HepG2 (cell line): Measurements from ENCODE around the gene MARS2. TPM values are rescaled to one million over a fixed set of nuclear protein-coding genes. Genes with fewer than 3 reads are reported as not detected.
A peak's percentile ranks its signal among the peaks of the same experiment; 100 is the strongest.

Source experiments
- CBX1 ChIP-seq: IDR thresholded peaks from one replicate; pipeline ENCODE4 v1.6.1; 2016; ENCODE audit warnings: antibody characterized with exemption, low read depth
- CREM ChIP-seq, 2 experiments: sonication (generic) in 1 of 2; formaldehyde crosslinking in 1 of 2; IDR thresholded peaks; 2 replicates each; pipeline versions ENCODE4 v1.4.0 to v1.6.1; 2016 to 2020; ENCODE audit warnings: antibody characterized with exemption in 1 of 2, mild to moderate bottlenecking in 1 of 2, missing genetic modification reagents in 1 of 2
- EED ChIP-seq: sonication (generic); formaldehyde crosslinking; IDR thresholded peaks from 2 replicates; pipeline ENCODE4 v1.5.0; 2020; ENCODE audit warnings: mild to moderate bottlenecking, missing genetic modification reagents
- ELF4 ChIP-seq: sonication (generic); formaldehyde crosslinking; IDR thresholded peaks from 2 replicates; pipeline ENCODE4 v1.5.0; 2020; ENCODE audit warnings: missing genetic modification reagents, mild to moderate bottlenecking, moderate library complexity, borderline replicate concordance
- GATA4 ChIP-seq: sonication (generic); IDR thresholded peaks from 2 replicates; pipeline ENCODE4 v1.6.1; 2016; ENCODE audit warnings: antibody characterized with exemption, low read depth, borderline replicate concordance
- HIVEP1 ChIP-seq: sonication (generic); formaldehyde crosslinking; IDR thresholded peaks from 2 replicates; pipeline ENCODE4 v1.4.0; 2020; ENCODE audit warnings: mild to moderate bottlenecking, missing genetic modification reagents
- MTA1 ChIP-seq: sonication (generic); formaldehyde crosslinking; IDR thresholded peaks from 2 replicates; pipeline ENCODE4 v1.4.0; 2020; ENCODE audit warnings: missing genetic modification reagents, mild to moderate bottlenecking, borderline replicate concordance
- SMAD9 ChIP-seq: sonication (generic); formaldehyde crosslinking; IDR thresholded peaks from 2 replicates; pipeline ENCODE4 v1.5.1; 2020; ENCODE audit warnings: mild to moderate bottlenecking, missing genetic modification reagents
- SOX6 ChIP-seq, 2 experiments: fragments of 450-650 bp in 1 of 2; sonication (generic) in 1 of 2; formaldehyde crosslinking in 1 of 2; IDR thresholded peaks; 2 replicates each; pipeline versions ENCODE4 v1.4.0 to v1.6.1; 2017 to 2020; ENCODE audit warnings: antibody characterized with exemption in 1 of 2, mild to moderate bottlenecking in 1 of 2, missing genetic modification reagents in 1 of 2
- SPEN ChIP-seq: sonication (generic); formaldehyde crosslinking; IDR thresholded peaks from 2 replicates; pipeline ENCODE4 v1.5.1; 2020; ENCODE audit warnings: low read depth, mild to moderate bottlenecking, missing genetic modification reagents
- TCF12 ChIP-seq, 2 experiments: fragments of 450-650 bp in 1 of 2; sonication (generic) in 1 of 2; formaldehyde crosslinking in 1 of 2; IDR thresholded peaks; 2 replicates each; pipeline versions ENCODE4 v1.6.1 to v1.8.0; 2017 to 2022; ENCODE audit warnings: antibody characterized with exemption in 1 of 2, mild to moderate bottlenecking in 1 of 2, missing genetic modification reagents in 1 of 2, moderate library complexity in 1 of 2
- ZBTB42 ChIP-seq: sonication (generic); formaldehyde crosslinking; IDR thresholded peaks from 2 replicates; pipeline ENCODE4 v1.5.0; 2020; ENCODE audit warnings: mild to moderate bottlenecking, missing genetic modification reagents
- ZKSCAN1 ChIP-seq: fragments of 150-350 bp; IDR thresholded peaks from 2 replicates; pipeline ENCODE4 v1.6.1; 2014; ENCODE audit warnings: low read length
- ZNF207 ChIP-seq: fragments of 450-650 bp; IDR thresholded peaks from 2 replicates; pipeline ENCODE4 v1.6.1; 2016; ENCODE audit warnings: antibody characterized with exemption, borderline replicate concordance
- ZNF3 ChIP-seq: IDR thresholded peaks from 2 replicates; pipeline ENCODE4 v1.7.0; 2017; ENCODE audit warnings: inconsistent platforms
- ZNF556 ChIP-seq: sonication (generic); formaldehyde crosslinking; IDR thresholded peaks from 2 replicates; pipeline ENCODE4 v1.4.0; 2020; ENCODE audit warnings: mild to moderate bottlenecking, missing genetic modification reagents, borderline replicate concordance
- ZNF644 ChIP-seq: IDR thresholded peaks from 2 replicates; pipeline ENCODE4 v1.6.1; 2016; ENCODE audit warnings: low read depth
- ZNF780A ChIP-seq: sonication (generic); formaldehyde crosslinking; IDR thresholded peaks from 2 replicates; pipeline ENCODE4 v1.8.0; 2022; ENCODE audit warnings: mild to moderate bottlenecking, missing genetic modification reagents, moderate library complexity
- ZNF792 ChIP-seq: IDR thresholded peaks from 2 replicates; pipeline ENCODE4 v1.6.1; 2016
- polyA plus RNA-seq, 8 experiments: library from polyadenylated mRNA; depleted of rRNA in 3 of 8; stranded (reverse) in 7 of 8; unstranded in 1 of 8; fragments of >200 nt; fragmentation: Illumina TruSeq in 4 of 8; extraction: Trizol in 4 of 8; gene quantifications; 2 replicates each; pipeline versions ENCODE4 v1.2.1 to v1.2.3, GENCODE V29; 2011 to 2016; ENCODE audit warnings: low read depth in 4 of 8, missing spikeins in 1 of 8, mixed read lengths in 1 of 8; ENCODE audit not compliant: insufficient read depth in 1 of 8
- total RNA-seq, 5 experiments: library from RNA; depleted of rRNA; stranded (reverse); fragments of >200 nt; fragmentation: Illumina TruSeq; extraction: Trizol; gene quantifications; 2 replicates each; pipeline ENCODE4 v1.2.3, GENCODE V29; 2016; ENCODE audit warnings: low read depth in 1 of 5
- TF ChIP-seq, protein P1 (sequence below): sonication (generic); formaldehyde crosslinking; IDR thresholded peaks from 2 replicates; pipeline ENCODE4 v1.8.0; 2022; ENCODE audit warnings: missing genetic modification reagents, low read depth, mild to moderate bottlenecking, borderline replicate concordance
- TF ChIP-seq, protein P2 (sequence below): sonication (generic); formaldehyde crosslinking; conservative IDR thresholded peaks from 2 replicates; pipeline ENCODE4 v1.4.0; 2020; ENCODE audit warnings: mild to moderate bottlenecking, missing genetic modification reagents, moderate library complexity
- TF ChIP-seq, protein P3 (sequence below): sonication (generic); formaldehyde crosslinking; IDR thresholded peaks from 2 replicates; pipeline ENCODE4 v1.8.1; 2022; ENCODE audit warnings: low read depth, mild to moderate bottlenecking, missing genetic modification reagents

Gene MARS2
- total and polyA plus RNA-seq, 2 of the 13 experiments (the other 11 are each of a cell fraction or from before 2014, with no cell fraction given) = 6.9 to 16.2 TPM

DNA sequence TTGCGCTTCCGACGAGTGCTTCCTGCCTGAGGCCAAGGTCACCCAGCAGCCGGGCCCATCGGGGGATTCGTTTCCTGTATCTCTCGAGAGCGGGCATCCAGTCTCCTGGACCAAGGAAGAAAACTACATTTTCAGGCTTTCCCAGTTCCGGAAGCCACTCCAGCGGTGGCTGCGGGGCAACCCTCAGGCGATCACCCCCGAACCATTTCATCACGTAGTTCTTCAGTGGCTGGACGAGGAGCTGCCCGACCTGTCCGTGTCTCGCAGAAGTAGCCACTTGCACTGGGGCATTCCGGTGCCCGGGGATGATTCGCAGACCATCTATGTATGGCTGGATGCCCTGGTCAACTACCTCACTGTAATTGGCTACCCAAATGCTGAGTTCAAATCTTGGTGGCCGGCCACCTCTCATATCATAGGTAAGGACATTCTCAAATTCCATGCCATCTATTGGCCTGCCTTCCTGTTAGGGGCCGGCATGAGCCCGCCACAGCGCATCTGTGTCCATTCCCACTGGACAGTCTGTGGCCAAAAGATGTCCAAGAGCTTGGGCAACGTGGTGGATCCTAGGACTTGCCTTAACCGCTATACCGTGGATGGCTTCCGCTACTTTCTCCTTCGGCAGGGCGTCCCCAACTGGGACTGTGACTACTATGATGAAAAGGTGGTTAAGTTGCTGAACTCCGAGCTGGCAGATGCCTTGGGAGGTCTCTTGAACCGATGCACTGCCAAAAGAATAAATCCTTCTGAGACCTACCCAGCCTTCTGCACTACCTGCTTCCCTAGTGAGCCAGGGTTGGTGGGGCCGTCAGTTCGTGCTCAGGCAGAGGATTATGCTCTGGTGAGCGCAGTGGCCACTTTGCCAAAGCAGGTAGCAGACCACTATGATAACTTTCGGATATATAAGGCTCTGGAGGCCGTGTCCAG lies 1.0 kb downstream of the MARS2 start (continued):
- TF ChIP-seq, protein P1, sequence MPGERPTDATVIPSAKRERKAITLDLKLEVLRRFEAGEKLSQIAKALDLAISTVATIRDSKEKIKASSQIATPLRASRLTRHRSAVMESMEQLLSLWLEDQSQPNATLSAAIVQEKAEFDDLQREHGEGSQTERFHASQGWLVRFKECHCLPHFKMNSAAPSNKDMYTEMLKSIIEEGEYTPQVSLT (CRISPR knock-in tag) = no peak
- TF ChIP-seq EED (0 out of 2 replicates have a peak, but pooled peaks have one; percentile 4), ZBTB42 (CRISPR knock-in tag) (no peak), SPEN (CRISPR knock-in tag) (no peak), ELF4 (CRISPR knock-in tag) (no peak), HIVEP1 (CRISPR knock-in tag) (no peak), SOX6 (IDR thresholded peaks at IDR 0.05) (no peak), SOX6 (CRISPR knock-in tag; IDR thresholded peaks at IDR 0.05) (no peak), TCF12 (IDR thresholded peaks at IDR 0.05) (no peak), TCF12 (CRISPR knock-in tag; IDR thresholded peaks at IDR 0.05) (no peak), ZNF792 (CRISPR knock-in tag) (no peak), ZNF644 (CRISPR knock-in tag) (no peak), MTA1 (CRISPR knock-in tag) (no peak), CBX1 (no peak), GATA4 (no peak), CREM (IDR thresholded peaks at IDR 0.05) (no peak), CREM (CRISPR knock-in tag; IDR thresholded peaks at IDR 0.05) (no peak), SMAD9 (CRISPR knock-in tag) (no peak), ZNF3 (CRISPR knock-in tag) (no peak), ZNF780A (CRISPR knock-in tag) (no peak), ZNF207 (no peak), ZKSCAN1 (no peak), ZNF556 (CRISPR knock-in tag) (0 out of 2 replicates have a peak, but pooled peaks have one; percentile 29)
- TF ChIP-seq, protein P2, sequence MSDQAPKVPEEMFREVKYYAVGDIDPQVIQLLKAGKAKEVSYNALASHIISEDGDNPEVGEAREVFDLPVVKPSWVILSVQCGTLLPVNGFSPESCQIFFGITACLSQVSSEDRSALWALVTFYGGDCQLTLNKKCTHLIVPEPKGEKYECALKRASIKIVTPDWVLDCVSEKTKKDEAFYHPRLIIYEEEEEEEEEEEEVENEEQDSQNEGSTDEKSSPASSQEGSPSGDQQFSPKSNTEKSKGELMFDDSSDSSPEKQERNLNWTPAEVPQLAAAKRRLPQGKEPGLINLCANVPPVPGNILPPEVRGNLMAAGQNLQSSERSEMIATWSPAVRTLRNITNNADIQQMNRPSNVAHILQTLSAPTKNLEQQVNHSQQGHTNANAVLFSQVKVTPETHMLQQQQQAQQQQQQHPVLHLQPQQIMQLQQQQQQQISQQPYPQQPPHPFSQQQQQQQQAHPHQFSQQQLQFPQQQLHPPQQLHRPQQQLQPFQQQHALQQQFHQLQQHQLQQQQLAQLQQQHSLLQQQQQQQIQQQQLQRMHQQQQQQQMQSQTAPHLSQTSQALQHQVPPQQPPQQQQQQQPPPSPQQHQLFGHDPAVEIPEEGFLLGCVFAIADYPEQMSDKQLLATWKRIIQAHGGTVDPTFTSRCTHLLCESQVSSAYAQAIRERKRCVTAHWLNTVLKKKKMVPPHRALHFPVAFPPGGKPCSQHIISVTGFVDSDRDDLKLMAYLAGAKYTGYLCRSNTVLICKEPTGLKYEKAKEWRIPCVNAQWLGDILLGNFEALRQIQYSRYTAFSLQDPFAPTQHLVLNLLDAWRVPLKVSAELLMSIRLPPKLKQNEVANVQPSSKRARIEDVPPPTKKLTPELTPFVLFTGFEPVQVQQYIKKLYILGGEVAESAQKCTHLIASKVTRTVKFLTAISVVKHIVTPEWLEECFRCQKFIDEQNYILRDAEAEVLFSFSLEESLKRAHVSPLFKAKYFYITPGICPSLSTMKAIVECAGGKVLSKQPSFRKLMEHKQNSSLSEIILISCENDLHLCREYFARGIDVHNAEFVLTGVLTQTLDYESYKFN (CRISPR knock-in tag) = peak; percentile 10; the same call in 1 of the 2 replicates
- TF ChIP-seq, protein P3, sequence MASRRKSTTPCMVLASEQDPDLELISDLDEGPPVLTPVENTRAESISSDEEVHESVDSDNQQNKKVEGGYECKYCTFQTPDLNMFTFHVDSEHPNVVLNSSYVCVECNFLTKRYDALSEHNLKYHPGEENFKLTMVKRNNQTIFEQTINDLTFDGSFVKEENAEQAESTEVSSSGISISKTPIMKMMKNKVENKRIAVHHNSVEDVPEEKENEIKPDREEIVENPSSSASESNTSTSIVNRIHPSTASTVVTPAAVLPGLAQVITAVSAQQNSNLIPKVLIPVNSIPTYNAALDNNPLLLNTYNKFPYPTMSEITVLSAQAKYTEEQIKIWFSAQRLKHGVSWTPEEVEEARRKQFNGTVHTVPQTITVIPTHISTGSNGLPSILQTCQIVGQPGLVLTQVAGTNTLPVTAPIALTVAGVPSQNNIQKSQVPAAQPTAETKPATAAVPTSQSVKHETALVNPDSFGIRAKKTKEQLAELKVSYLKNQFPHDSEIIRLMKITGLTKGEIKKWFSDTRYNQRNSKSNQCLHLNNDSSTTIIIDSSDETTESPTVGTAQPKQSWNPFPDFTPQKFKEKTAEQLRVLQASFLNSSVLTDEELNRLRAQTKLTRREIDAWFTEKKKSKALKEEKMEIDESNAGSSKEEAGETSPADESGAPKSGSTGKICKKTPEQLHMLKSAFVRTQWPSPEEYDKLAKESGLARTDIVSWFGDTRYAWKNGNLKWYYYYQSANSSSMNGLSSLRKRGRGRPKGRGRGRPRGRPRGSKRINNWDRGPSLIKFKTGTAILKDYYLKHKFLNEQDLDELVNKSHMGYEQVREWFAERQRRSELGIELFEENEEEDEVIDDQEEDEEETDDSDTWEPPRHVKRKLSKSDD = no peak
